ENCODE data around the gene AHI1.

The AHI1 gene

DNA sequence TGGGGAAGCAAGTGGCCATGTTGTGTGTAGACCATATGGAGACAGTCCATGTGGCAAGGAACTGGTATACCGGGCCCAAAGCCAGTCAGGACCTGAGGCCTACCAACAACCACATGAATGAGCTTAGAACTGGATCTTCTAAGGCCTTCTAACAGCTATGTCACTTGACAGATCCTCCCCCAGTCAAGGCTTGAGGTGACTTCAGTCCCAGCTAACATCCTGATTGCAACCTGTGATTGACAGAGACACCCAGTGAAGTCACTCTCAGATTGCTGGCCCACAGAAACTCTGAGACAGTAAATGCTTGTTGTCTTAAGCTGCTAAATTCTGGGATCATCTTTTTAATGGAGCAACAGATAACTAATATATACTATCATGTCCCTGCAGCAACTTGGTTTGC, 32.9 kb downstream of the AHI1 start:
- DNase-seq (ENCODE audit: low read depth in 2 of 3, low spot score in 1 of 3): no peak

DNA sequence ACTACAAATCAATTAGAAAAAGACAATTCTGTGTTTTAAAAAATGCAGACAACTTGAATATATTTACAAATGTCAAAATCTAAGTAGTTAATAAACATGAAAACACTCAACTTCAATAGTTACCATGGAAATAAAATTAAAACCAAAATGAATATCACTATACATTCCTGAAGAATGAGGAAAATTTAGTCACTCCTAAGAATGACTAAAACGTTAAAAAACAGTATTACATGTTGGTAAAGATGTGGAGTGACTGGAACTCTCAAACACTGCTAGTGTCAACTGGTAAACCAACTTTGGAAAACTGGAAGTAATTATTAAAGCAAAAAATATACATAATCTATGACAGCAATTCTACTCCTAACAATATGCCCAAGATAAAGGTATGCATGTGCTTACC, 36.3 kb downstream of the AHI1 start:
- DNase-seq (ENCODE audit: low read depth in 2 of 3, low spot score in 1 of 3): no peak

GRCh38 chr6:135458051-135458450, 39.5 kb downstream of the AHI1 start:
- DNase-seq (ENCODE audit: low read depth in 2 of 3, low spot score in 1 of 3): no peak

DNA sequence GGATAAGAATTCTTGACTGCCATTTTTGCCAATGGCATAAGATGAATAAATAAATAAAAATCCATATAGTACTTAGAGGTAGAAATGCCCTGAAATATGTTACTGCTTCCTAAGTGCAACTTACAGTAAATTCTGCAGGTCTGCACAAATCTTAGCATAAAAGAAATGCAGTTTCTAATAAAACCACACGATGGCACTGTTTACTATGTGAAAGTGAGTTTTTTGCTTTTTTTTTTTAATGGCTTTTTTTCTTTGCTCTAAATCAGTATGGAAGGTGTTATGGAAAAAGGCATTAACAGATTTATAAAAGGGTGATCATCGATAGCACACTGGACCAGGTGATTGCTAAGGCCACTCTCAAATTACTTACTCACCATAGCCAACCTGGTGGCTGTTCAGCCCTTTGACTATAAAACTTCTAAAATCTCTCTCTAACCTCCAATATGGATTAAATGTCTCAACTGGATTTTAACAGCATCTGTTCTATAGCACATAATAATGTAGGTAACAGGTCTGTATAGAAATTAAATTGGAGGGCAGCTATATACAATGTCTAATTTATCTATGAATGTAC, 45.8 kb downstream of the AHI1 start:
- no peak for DNase-seq (ENCODE audit: low read depth in 2 of 3, low spot score in 1 of 3)

DNA sequence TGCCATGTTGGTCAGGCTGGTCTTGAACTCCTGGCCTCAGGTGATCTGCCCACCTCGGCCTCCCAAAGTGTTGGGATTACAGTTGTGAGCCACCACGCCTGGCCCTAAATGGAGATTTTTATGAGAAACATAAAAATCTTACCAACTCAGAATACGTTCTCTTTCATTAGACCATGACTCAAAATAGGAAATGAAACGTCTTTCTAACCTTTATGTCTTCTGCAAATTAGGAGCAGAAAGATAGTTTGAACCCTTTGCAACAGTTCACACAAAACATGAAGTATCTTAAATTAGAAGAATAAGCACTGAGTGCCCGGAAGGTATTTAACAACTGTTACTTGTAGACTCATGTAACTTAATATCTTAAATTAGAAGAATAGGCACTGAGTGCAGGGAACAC, 48.3 kb downstream of the AHI1 start:
- DNase-seq (ENCODE audit: low read depth in 2 of 3, low spot score in 1 of 3): no peak

GRCh38 chr6:135440087-135440792, 57.3 kb downstream of the AHI1 start:
- DNase-seq (ENCODE audit: low read depth in 2 of 3, low spot score in 1 of 3): no peak

DNA sequence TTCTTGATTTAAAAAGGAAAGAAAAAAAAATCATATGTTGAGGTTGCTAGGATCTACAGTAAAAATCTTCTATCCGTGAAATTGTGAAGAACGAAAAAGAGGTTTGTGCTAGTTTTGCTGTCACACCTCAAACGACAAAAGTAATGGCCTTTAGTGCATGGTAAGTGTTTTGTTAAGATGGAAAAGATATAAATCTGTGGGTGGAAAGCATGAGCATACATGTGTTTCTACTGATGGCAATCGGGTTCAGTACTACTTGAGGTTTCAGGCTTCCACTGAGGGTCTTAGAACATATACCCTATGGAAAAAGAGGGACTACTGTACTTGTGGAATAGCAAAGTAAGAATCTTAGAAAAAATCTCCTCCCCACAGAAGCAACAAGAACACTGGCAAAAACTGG, 58.0 kb downstream of the AHI1 start:
- no peak for DNase-seq (ENCODE audit: low read depth in 2 of 3, low spot score in 1 of 3)

- no peak for DNase-seq (ENCODE audit: low read depth in 2 of 3, low spot score in 1 of 3)
Measured at GRCh38 chr6:135438907-135439535, 58.5 kb downstream of the AHI1 start.

- DNase-seq (ENCODE audit: low read depth in 2 of 3, low spot score in 1 of 3): no peak
Measured at GRCh38 chr6:135434991-135435390, 62.5 kb downstream of the AHI1 start.

- no peak for DNase-seq (ENCODE audit: low read depth in 2 of 3, low spot score in 1 of 3)
Measured at GRCh38 chr6:135434095-135434494, 63.4 kb downstream of the AHI1 start.

GRCh38 chr6:135428078-135428477, 69.5 kb downstream of the AHI1 start:
- no peak for DNase-seq (ENCODE audit: low read depth in 2 of 3, low spot score in 1 of 3)

- DNase-seq (ENCODE audit: low read depth in 2 of 3, low spot score in 1 of 3): no peak
Measured at GRCh38 chr6:135426833-135427232, 70.7 kb downstream of the AHI1 start.

DNA sequence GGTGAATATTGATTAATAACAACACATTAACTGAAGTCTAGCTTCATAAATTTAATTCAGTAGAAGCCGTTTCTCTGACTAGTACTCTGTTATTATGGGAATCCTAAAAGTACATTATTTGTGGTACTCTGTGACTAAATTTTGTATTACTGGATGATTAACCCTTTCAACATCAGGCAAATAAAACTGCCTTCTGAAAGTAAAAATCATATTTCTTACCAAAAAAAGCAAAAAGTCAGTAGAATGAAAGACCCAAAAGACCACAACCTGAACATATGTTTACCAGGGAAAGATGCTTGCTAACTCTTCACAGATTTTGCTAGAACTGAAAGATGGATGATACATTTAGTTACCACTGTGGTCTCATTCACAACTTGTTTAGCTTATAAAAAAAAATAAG, 73.2 kb downstream of the AHI1 start:
- DNase-seq (ENCODE audit: low read depth in 2 of 3, low spot score in 1 of 3): no peak

DNA sequence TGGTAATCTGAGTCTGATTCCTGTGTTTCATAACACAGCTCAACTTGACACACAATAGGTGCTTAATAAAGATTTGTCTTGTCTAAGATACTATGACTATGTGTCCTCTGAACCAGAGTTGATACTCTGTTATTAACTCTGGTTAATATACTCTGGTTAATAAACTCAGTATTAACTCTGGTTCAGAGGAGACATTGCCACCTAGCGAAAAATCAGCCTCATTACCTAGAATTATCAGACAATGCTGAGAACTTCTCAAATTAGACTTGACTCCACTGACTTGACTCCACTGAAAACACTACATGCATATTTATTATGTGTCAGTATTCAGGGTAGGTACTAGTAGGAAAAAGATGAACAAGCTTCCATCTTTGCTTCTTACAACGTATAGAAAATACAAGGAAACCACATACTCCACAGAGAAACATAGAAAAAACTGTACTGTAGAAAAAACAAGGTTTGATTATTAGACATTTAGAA, 73.9 kb downstream of the AHI1 start:
- DNase-seq (ENCODE audit: low read depth in 2 of 3, low spot score in 1 of 3): peak in 1 of 3 donors; percentile 14

GRCh38 chr6:135419162-135419561, 78.4 kb downstream of the AHI1 start:
- DNase-seq (ENCODE audit: low read depth in 2 of 3, low spot score in 1 of 3): no peak

- DNase-seq (ENCODE audit: low read depth in 2 of 3, low spot score in 1 of 3): no peak
Measured at GRCh38 chr6:135418040-135418760, 79.3 kb downstream of the AHI1 start.

- DNase-seq (ENCODE audit: low read depth in 2 of 3, low spot score in 1 of 3): no peak
Measured at GRCh38 chr6:135412761-135413160, 84.8 kb downstream of the AHI1 start.

DNA sequence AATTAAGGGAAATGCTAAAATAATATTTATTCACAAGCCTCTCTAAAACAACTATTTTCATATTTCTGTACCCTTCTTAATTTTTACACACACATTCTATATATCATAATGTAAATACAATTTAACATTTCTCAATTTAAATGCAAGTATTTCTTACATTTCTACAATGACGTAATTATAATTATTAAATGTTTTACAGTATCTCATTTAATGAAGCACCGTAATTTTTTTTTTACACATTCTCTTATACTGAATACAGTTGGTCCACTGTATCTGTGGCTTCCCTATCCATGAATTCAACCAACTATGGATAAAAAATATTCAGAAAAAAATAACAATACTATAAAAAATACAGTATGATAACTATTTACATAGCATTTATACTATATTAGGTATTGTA, 85.7 kb downstream of the AHI1 start:
- DNase-seq (ENCODE audit: low read depth in 2 of 3, low spot score in 1 of 3): no peak

DNA sequence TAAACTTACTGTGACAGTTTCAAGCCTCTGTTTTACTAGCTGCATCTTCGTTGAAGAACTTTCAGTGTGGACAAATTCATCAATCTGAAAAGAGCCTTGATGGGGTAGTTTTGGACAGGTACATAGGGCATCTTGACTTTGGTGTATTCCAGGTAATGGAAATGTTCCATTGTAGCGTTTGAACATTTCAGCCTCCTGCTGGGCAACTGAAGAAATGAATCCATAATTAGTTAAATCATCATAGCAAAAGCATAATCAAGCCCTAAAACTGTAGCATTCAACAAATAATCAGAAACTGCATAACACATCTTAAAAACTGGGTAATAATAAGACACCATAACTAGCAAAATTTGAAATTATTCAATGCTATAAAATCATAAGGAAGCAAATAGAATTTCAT, 86.2 kb downstream of the AHI1 start:
- no peak for DNase-seq (ENCODE audit: low read depth in 2 of 3, low spot score in 1 of 3)

DNA sequence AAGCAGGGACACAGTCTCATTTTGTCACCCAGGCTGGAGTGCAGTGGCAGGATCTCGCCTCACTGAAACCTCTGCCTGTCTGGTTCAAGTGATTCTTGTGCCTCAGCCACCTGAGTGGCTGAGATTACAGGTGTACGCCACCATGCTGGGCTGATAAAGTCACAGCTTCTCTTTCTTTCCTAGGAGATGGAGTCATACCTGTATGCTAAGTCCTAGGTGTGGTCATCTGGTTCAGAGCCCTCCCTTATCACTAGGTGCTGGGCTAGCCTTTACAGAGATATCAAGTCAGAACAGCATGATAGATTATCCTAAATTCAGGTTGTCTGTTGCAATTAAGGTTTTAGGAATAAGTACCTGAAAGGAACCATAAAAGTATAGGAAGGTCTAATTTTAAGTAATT, 86.7 kb downstream of the AHI1 start:
- no peak for DNase-seq (ENCODE audit: low read depth in 2 of 3, low spot score in 1 of 3)

DNA sequence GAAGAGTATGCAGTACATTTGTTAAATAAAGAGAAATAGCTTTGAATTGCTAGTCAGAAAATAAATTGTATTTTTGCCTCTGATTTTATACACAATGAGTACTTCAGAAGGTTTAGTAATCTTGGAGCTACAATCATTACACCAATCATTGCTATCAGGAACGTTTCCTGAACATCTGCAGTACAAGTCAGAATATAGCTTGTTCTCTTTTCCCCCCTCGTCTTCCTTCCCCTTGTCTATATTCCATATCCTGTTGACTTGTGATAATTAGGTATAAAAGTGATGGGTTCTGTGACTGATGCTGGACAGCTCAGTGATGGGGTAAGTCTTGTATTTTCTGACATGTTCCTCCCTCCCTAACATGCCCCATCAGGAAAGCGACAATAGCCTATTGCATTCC, 94.0 kb downstream of the AHI1 start:
- DNase-seq (ENCODE audit: low read depth in 2 of 3, low spot score in 1 of 3): no peak

- DNase-seq (ENCODE audit: low read depth in 2 of 3, low spot score in 1 of 3): no peak
Measured at GRCh38 chr6:135402311-135402710, 95.2 kb downstream of the AHI1 start.

Measured in stimulated activated CD4-positive, alpha-beta T cell treated with anti-CD3 and anti-CD28 coated beads, Interleukin-12 subunit alpha, Interleukin-12 subunit beta, amount 100 ng/mL, for 48 hours (primary cell).